ENCODE data around the gene TPPP. TPM values are rescaled to one million over a fixed set of nuclear protein-coding genes. Genes with fewer than 3 reads are reported as not detected.
"Not testable (repeated sequence)": the region's sequence is repeated elsewhere in the genome, so short reads cannot be mapped to it uniquely, and the experiment has no call there.

Gene TPPP
- total and polyA plus RNA-seq, 2 donors (not counting 1 experiment from before 2014, with no cell fraction given) = 0.06 TPM; not detected in 1

GRCh38 chr5:692529-693041 lies 567 bp downstream of the TPPP start:
- H3K27ac Mint-ChIP-seq = not testable (repeated sequence)

GRCh38 chr5:691817-692528 lies 1.2 kb downstream of the TPPP start:
- intact Hi-C loops (cut with micrococcal nuclease) = no loop called here
- H3K4me2 ChIP-seq (replicated peaks; ENCODE audit: low read depth, low read length, poor library complexity, severe bottlenecking) = peak overlapping the region; percentile 84
- Mint-ChIP-seq H3K9me3 (ENCODE audit: insufficient read depth) (no peaks in the 10 kb centered on the region), H3K27me3 (peaks cover 3% of the 10 kb centered on the region), H3K27ac (no peak overlapping the region), H3K4me3 (peak overlapping the region; percentile 29), H3K4me1 (no peaks in the 10 kb centered on the region)
- H4K20me1 ChIP-seq (ENCODE audit: control insufficient read depth, insufficient read depth, low read length, poor library complexity, severe bottlenecking) = no peaks in the 10 kb centered on the region
- ATAC-seq (ENCODE audit: low read depth) = no peak
- no peaks in the 10 kb centered on the region for H3K79me2 ChIP-seq (ENCODE audit: control insufficient read depth, insufficient read depth, low read length)
- TF ChIP-seq, protein P1, sequence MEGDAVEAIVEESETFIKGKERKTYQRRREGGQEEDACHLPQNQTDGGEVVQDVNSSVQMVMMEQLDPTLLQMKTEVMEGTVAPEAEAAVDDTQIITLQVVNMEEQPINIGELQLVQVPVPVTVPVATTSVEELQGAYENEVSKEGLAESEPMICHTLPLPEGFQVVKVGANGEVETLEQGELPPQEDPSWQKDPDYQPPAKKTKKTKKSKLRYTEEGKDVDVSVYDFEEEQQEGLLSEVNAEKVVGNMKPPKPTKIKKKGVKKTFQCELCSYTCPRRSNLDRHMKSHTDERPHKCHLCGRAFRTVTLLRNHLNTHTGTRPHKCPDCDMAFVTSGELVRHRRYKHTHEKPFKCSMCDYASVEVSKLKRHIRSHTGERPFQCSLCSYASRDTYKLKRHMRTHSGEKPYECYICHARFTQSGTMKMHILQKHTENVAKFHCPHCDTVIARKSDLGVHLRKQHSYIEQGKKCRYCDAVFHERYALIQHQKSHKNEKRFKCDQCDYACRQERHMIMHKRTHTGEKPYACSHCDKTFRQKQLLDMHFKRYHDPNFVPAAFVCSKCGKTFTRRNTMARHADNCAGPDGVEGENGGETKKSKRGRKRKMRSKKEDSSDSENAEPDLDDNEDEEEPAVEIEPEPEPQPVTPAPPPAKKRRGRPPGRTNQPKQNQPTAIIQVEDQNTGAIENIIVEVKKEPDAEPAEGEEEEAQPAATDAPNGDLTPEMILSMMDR (IDR thresholded peaks at IDR 0.05) = no peak
- TF ChIP-seq EZH2 (IDR thresholded peaks at IDR 0.05; ENCODE audit: borderline replicate concordance, insufficient read depth, low read depth, low read length, poor library complexity, severe bottlenecking) = no peak
- peak overlapping the region in 1 of 5 experiments; percentile 42 for H3K4me3 ChIP-seq (ENCODE audit: control extremely low read depth in 1 of 5, extremely low read depth in 1 of 5, insufficient read depth in 1 of 5, low read depth in 2 of 5, low read length in 4 of 5)
- no peaks in the 10 kb centered on the region for H3K36me3 ChIP-seq (replicated peaks in 1 of 2; ENCODE audit: control extremely low read depth in 1 of 2, control insufficient read depth in 1 of 2, extremely low read depth in 1 of 2, insufficient read depth in 2 of 2, low read length in 1 of 2)
- no peak overlapping the region for H2AFZ ChIP-seq (ENCODE audit: insufficient read depth, low read depth, low read length, poor library complexity, severe bottlenecking)
- H3K9ac ChIP-seq (ENCODE audit: low read length) = peak overlapping the region; percentile 56
- no peak overlapping the region for H3K27ac ChIP-seq (ENCODE audit: low read length in 2 of 2)
- POLR2A ChIA-PET = interaction anchor here (0.9 kb wide), 1 partner anchor 650 kb away, joined by 5 read pairs; no protein-coding TSS in a partner anchor
- H3K9me3 ChIP-seq (ENCODE audit: control extremely low read depth in 1 of 3, control insufficient read depth in 2 of 3, insufficient read depth in 1 of 3, low read length in 2 of 3) = peaks cover 0 to under 1% (median 0%) of the 10 kb centered on the region in 3 donors
- no peak for DNase-seq
- no CpG with 5 or more reads among the region's 2 CpGs for WGBS (ENCODE audit: insufficient coverage)
- H3K4me1 ChIP-seq (ENCODE audit: control insufficient read depth in 2 of 2, insufficient read depth in 2 of 2, low read length in 2 of 2) = peaks cover 8 to 13% of the 10 kb centered on the region in 2 donors
- CTCF ChIA-PET = no interaction called here
- peaks cover 0 to 9% (median 1%) of the 10 kb centered on the region in 4 experiments for H3K27me3 ChIP-seq (replicated peaks in 1 of 4; ENCODE audit: control extremely low read depth in 1 of 4, control insufficient read depth in 3 of 4, insufficient read depth in 4 of 4, low read length in 3 of 4)

More at GRCh38 chr5:692529-693041, 567 bp downstream of the TPPP start:
- under 1% methylated on average over 22 of the region's 41 CpGs for WGBS (ENCODE audit: insufficient coverage)
- H3K4me1 Mint-ChIP-seq; H4K20me1 ChIP-seq (ENCODE audit: control insufficient read depth, insufficient read depth, low read length, poor library complexity, severe bottlenecking); H3K36me3 ChIP-seq (replicated peaks in 1 of 2; ENCODE audit: control extremely low read depth in 1 of 2, control insufficient read depth in 1 of 2, extremely low read depth in 1 of 2, insufficient read depth in 2 of 2, low read length in 1 of 2); H3K9me3 Mint-ChIP-seq (ENCODE audit: insufficient read depth); H2AFZ ChIP-seq (ENCODE audit: insufficient read depth, low read depth, low read length, poor library complexity, severe bottlenecking); CTCF ChIA-PET; ATAC-seq (ENCODE audit: low read depth); H3K27me3 ChIP-seq (replicated peaks in 1 of 4; ENCODE audit: control extremely low read depth in 1 of 4, control insufficient read depth in 3 of 4, insufficient read depth in 4 of 4, low read length in 3 of 4); H3K27me3 Mint-ChIP-seq; intact Hi-C loops (cut with micrococcal nuclease); H3K27ac ChIP-seq (ENCODE audit: low read length in 2 of 2); H3K9me3 ChIP-seq (ENCODE audit: control extremely low read depth in 1 of 3, control insufficient read depth in 2 of 3, insufficient read depth in 1 of 3, low read length in 2 of 3); H3K79me2 ChIP-seq (ENCODE audit: control insufficient read depth, insufficient read depth, low read length): not testable (repeated sequence)
- DNase-seq = peak; percentile 44
- peaks cover 8 to 13% of the 10 kb centered on the region in 2 donors for H3K4me1 ChIP-seq (ENCODE audit: control insufficient read depth in 2 of 2, insufficient read depth in 2 of 2, low read length in 2 of 2)
- peak overlapping the region in 4 of 5 experiments; percentile 21 to 45 (median 43) for H3K4me3 ChIP-seq (ENCODE audit: control extremely low read depth in 1 of 5, extremely low read depth in 1 of 5, insufficient read depth in 1 of 5, low read depth in 2 of 5, low read length in 4 of 5)
- POLR2A ChIA-PET = interaction anchor here (0.9 kb wide), 1 partner anchor 649 kb away, joined by 5 read pairs; no protein-coding TSS in a partner anchor
- peak overlapping the region; percentile 56 for H3K9ac ChIP-seq (ENCODE audit: low read length)
- peak overlapping the region; percentile 84 for H3K4me2 ChIP-seq (replicated peaks; ENCODE audit: low read depth, low read length, poor library complexity, severe bottlenecking)
- H3K4me3 Mint-ChIP-seq = peak overlapping the region; percentile 29

- H3K4me1 Mint-ChIP-seq; ATAC-seq (ENCODE audit: low read depth); H3K9me3 Mint-ChIP-seq (ENCODE audit: insufficient read depth); H3K9me3 ChIP-seq (ENCODE audit: control extremely low read depth in 1 of 3, control insufficient read depth in 2 of 3, insufficient read depth in 1 of 3, low read length in 2 of 3); H3K27me3 Mint-ChIP-seq; H3K4me3 ChIP-seq (ENCODE audit: control extremely low read depth in 1 of 5, extremely low read depth in 1 of 5, insufficient read depth in 1 of 5, low read depth in 2 of 5, low read length in 4 of 5); POLR2A ChIA-PET; H3K4me2 ChIP-seq (replicated peaks; ENCODE audit: low read depth, low read length, poor library complexity, severe bottlenecking); H3K36me3 ChIP-seq (replicated peaks in 1 of 2; ENCODE audit: control extremely low read depth in 1 of 2, control insufficient read depth in 1 of 2, extremely low read depth in 1 of 2, insufficient read depth in 2 of 2, low read length in 1 of 2); H3K4me3 Mint-ChIP-seq; DNase-seq; H2AFZ ChIP-seq (ENCODE audit: insufficient read depth, low read depth, low read length, poor library complexity, severe bottlenecking); intact Hi-C loops (cut with micrococcal nuclease); H3K27ac Mint-ChIP-seq; H3K27me3 ChIP-seq (replicated peaks in 1 of 4; ENCODE audit: control extremely low read depth in 1 of 4, control insufficient read depth in 3 of 4, insufficient read depth in 4 of 4, low read length in 3 of 4); CTCF ChIA-PET; H3K79me2 ChIP-seq (ENCODE audit: control insufficient read depth, insufficient read depth, low read length); H4K20me1 ChIP-seq (ENCODE audit: control insufficient read depth, insufficient read depth, low read length, poor library complexity, severe bottlenecking); H3K27ac ChIP-seq (ENCODE audit: low read length in 2 of 2); H3K9ac ChIP-seq (ENCODE audit: low read length): not testable (repeated sequence)
- H3K4me1 ChIP-seq (ENCODE audit: control insufficient read depth in 2 of 2, insufficient read depth in 2 of 2, low read length in 2 of 2) = peaks cover 8 to 13% of the 10 kb centered on the region in 2 donors
- no CpG with 5 or more reads among the region's 23 CpGs for WGBS (ENCODE audit: insufficient coverage)
These were observed 2.1 kb downstream of the TPPP start for GRCh38 chr5:691049-691448.

All from B cell (primary cell).